ENCODE data around the gene UCP2. TPM values are rescaled to one million over a fixed set of nuclear protein-coding genes. Genes with fewer than 3 reads are reported as not detected.

The UCP2 gene
- total RNA-seq, 1 donor from 2014 or later, result 26.4 TPM

- H3K4me3 Mint-ChIP-seq (ENCODE audit: unreplicated experiment), result no peak overlapping the region
- H3K9me3 Mint-ChIP-seq (ENCODE audit: unreplicated experiment), result no peaks in the 10 kb centered on the region
- H3K27me3 Mint-ChIP-seq (ENCODE audit: unreplicated experiment), result no peaks in the 10 kb centered on the region
- no peaks in the 10 kb centered on the region for H3K4me1 Mint-ChIP-seq (ENCODE audit: unreplicated experiment)
- no peak for DNase-seq (ENCODE audit: extremely low spot score, unreplicated experiment)
- H3K27ac Mint-ChIP-seq (ENCODE audit: unreplicated experiment), result no peak overlapping the region
- H3K36me3 Mint-ChIP-seq (ENCODE audit: unreplicated experiment), result peaks cover 9% of the 10 kb centered on the region
- TF ChIP-seq CTCF (IDR thresholded peaks at IDR 0.05), result no peak
Observed at GRCh38 chr11:73998846-73999575, 16.4 kb upstream of the UCP2 start.

GRCh38 chr11:73997120-73997770, 14.6 kb upstream of the UCP2 start:
- Mint-ChIP-seq H3K4me1 (ENCODE audit: unreplicated experiment) (no peaks in the 10 kb centered on the region), H3K36me3 (ENCODE audit: unreplicated experiment) (peaks cover 3% of the 10 kb centered on the region), H3K27ac (ENCODE audit: unreplicated experiment) (no peak overlapping the region), H3K9me3 (ENCODE audit: unreplicated experiment) (no peaks in the 10 kb centered on the region), H3K27me3 (ENCODE audit: unreplicated experiment) (no peaks in the 10 kb centered on the region), H3K4me3 (ENCODE audit: unreplicated experiment) (no peak overlapping the region)
- DNase-seq (ENCODE audit: extremely low spot score, unreplicated experiment), result no peak
- no peak for TF ChIP-seq CTCF (IDR thresholded peaks at IDR 0.05)

GRCh38 chr11:73996161-73996747, 13.6 kb upstream of the UCP2 start:
- H3K9me3 Mint-ChIP-seq (ENCODE audit: unreplicated experiment), result no peaks in the 10 kb centered on the region
- no peaks in the 10 kb centered on the region for H3K27me3 Mint-ChIP-seq (ENCODE audit: unreplicated experiment)
- no peaks in the 10 kb centered on the region for H3K4me1 Mint-ChIP-seq (ENCODE audit: unreplicated experiment)

GRCh38 chr11:73995731-73996130, 13.1 kb upstream of the UCP2 start:
- no peak for DNase-seq (ENCODE audit: extremely low spot score, unreplicated experiment)
- H3K27me3 Mint-ChIP-seq (ENCODE audit: unreplicated experiment), result no peaks in the 10 kb centered on the region
- no peak for TF ChIP-seq CTCF (IDR thresholded peaks at IDR 0.05)
- H3K27ac Mint-ChIP-seq (ENCODE audit: unreplicated experiment), result no peak overlapping the region
- H3K9me3 Mint-ChIP-seq (ENCODE audit: unreplicated experiment), result no peaks in the 10 kb centered on the region
- H3K4me1 Mint-ChIP-seq (ENCODE audit: unreplicated experiment), result no peaks in the 10 kb centered on the region
- no peak overlapping the region for H3K4me3 Mint-ChIP-seq (ENCODE audit: unreplicated experiment)
- no peaks in the 10 kb centered on the region for H3K36me3 Mint-ChIP-seq (ENCODE audit: unreplicated experiment)

More at GRCh38 chr11:73996161-73996747, 13.6 kb upstream of the UCP2 start:
- TF ChIP-seq CTCF (IDR thresholded peaks at IDR 0.05), result no peak
- Mint-ChIP-seq H3K36me3 (ENCODE audit: unreplicated experiment) (peaks cover 3% of the 10 kb centered on the region), H3K4me3 (ENCODE audit: unreplicated experiment) (no peak overlapping the region), H3K27ac (ENCODE audit: unreplicated experiment) (no peak overlapping the region)
- no peak for DNase-seq (ENCODE audit: extremely low spot score, unreplicated experiment)

GRCh38 chr11:73995247-73995646, 12.6 kb upstream of the UCP2 start:
- Mint-ChIP-seq H3K9me3 (ENCODE audit: unreplicated experiment) (no peaks in the 10 kb centered on the region), H3K27me3 (ENCODE audit: unreplicated experiment) (no peaks in the 10 kb centered on the region), H3K36me3 (ENCODE audit: unreplicated experiment) (no peaks in the 10 kb centered on the region), H3K27ac (ENCODE audit: unreplicated experiment) (no peak overlapping the region), H3K4me3 (ENCODE audit: unreplicated experiment) (no peak overlapping the region), H3K4me1 (ENCODE audit: unreplicated experiment) (no peaks in the 10 kb centered on the region)
- DNase-seq (ENCODE audit: extremely low spot score, unreplicated experiment), result no peak
- TF ChIP-seq CTCF (IDR thresholded peaks at IDR 0.05), result no peak

Measured in osteocyte (in vitro differentiated cells).